Stimulated activated CD4-positive, alpha-beta T cell treated with anti-CD3 and anti-CD28 coated beads, Interleukin-1b, Interleukin-23, amount 100 ng/mL, for 24 hours (primary cell): Measurements from ENCODE around the gene MYO18B.

Source experiments
- DNase-seq, 4 experiments: peaks; one replicate each; pipeline ENCODE4 v3.0.0-alpha.2; 2020; ENCODE audit warnings: low read depth in 4 of 4, low spot score in 1 of 4

Gene MYO18B

GRCh38 chr22:25772288-25772687 lies 30.3 kb downstream of the MYO18B start:
- no peak for DNase-seq

DNA sequence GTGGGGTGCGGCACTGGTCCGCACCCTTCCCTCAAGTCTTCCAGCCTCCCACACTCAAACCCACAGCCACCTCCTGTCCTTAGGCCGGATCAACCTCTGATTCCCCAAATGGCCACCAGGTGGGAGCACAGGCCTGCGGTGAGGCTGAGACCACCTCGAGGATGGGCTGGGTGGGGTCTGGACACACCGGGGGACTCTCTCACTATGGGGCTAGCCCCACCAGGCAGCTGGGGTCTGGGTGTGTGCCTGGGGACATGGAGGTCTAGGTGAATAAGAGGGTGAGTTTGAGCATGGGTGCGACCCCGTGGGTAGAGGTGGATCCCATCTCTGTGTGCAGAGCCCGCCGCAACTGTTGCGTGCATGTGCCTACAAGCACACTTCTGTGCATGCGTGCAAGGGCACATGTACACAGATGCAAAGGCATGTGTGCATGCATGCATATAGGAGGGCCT lies 32.6 kb downstream of the MYO18B start:
- DNase-seq: no peak

DNA sequence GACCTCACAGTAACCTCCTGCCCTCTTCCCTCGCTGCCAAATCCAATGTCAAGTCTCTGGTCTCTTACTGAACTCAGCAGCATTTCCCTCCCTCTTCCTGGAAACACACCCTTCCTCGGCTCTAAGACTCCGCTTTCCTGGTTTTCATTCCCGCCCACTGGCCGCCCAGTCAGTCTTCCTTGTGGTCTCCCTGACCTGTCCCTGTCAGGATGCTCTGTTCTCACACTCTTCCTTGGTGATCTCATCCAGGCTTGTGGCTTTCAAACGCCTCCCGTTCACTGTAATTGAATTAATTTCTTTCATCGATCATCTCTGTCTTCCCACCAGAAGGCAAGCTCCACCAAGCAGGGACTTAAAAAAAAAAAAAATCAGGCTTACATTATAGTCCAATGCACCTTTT lies 33.5 kb downstream of the MYO18B start:
- no peak for DNase-seq

- no peak for DNase-seq
Measured at GRCh38 chr22:25777411-25777810, 35.4 kb downstream of the MYO18B start.

- no peak for DNase-seq
Measured at GRCh38 chr22:25777870-25778269, 35.9 kb downstream of the MYO18B start.

DNA sequence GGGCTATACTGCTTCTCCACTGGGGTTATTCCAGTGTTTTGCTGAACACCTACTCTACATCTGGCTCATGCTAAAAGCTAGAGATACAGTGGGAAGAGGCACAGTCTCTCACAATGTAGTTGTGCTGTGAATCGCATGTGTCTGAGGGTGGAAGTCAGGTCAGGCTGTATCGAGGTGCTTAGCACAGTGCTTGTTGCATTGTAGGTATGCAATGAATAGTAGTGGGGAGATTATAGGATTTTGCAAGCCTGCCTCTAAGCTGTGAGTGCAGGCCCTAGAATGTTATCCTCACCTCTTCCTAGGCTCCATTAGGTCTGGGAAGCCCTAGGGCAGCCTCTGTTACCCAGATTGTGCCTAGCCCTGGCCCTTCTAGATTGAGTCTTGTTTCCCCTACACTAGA lies 37.4 kb downstream of the MYO18B start:
- DNase-seq: no peak

DNA sequence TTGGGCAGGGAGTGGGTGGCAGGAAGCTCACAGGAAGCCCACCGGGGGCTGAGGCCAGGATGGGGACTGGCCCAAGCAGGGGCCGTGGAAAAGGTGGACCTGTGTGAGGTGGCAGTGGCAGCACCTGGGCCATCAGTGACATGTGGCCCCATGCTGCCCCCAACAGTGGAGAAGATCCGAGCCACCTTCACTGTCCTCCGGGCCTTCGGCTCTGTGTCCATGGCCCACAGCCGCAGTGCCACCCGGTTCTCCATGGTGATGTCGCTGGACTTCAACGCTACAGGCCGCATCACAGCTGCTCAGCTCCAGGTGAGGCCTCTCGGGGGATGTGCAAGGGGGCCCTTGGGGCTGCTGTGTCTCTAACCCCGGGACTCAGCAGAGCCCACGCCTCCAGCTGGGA lies 37.9 kb downstream of the MYO18B start:
- no peak for DNase-seq

DNA sequence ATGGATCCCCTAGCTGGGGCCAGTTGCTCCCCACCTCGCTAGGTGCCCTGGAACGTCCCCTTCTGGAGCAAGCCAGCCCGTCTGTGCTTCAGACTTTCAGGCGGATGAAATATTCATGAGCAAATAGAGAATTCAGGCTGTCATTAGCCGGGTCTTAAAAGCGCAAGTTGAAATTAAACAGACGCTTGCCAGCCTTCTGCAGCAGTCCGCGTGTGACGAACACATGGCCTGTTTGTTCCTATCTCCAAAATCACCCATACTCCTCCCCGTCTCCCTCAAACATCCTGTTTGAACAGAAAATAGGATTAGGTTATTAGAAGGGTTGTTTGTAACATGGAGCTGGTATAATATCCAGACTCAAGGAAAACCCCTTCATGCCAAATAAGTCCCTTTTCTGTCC lies 38.7 kb downstream of the MYO18B start:
- no peak for DNase-seq

- DNase-seq: no peak
Measured at GRCh38 chr22:25781801-25782200, 39.8 kb downstream of the MYO18B start.

GRCh38 chr22:25782831-25783230 lies 40.8 kb downstream of the MYO18B start:
- DNase-seq: no peak

GRCh38 chr22:25783856-25784255 lies 41.9 kb downstream of the MYO18B start:
- no peak for DNase-seq

DNA sequence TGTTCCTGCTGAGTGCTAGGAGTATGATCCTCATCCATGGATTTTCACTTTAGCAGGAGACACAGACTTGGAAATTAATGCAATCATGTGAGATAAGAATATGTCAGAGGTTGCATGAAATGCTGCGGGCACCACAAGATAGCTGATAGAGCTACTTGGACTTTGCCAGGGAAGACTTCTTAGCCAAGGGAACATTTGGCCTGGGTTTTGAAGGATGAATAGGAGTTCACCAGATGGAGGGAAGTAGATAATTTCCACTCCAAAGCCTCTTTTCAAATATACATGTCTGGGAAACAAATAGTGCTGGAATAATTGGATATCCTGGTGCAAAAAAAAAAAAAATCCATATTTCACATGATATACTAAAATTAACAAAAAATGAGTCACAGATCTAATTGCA lies 44.2 kb downstream of the MYO18B start:
- no peak for DNase-seq

- no peak for DNase-seq
Measured at GRCh38 chr22:25791556-25791955, 49.6 kb downstream of the MYO18B start.

- DNase-seq: no peak
Measured at GRCh38 chr22:25795478-25795877, 53.5 kb downstream of the MYO18B start.

GRCh38 chr22:25797498-25798290 lies 55.7 kb downstream of the MYO18B start:
- DNase-seq: no peak

DNA sequence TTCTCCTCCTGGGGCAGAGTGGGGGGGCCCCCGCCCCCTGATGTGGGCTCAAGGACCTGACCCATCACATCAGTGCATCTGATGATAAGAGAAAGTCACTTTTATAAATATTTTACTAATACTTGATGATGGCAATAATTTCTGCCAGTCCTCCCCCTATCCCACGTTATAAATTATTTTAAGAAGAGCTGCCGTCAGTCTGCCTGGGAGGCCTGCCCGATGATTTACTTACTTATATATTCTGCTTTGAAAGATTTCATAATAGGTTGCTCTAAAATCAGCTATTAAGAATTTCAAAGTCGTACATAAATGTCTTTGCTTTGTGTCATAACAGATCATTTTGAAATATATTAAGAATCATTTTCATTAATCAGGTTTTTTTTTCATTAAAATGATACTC lies 58.8 kb downstream of the MYO18B start:
- DNase-seq: no peak

DNA sequence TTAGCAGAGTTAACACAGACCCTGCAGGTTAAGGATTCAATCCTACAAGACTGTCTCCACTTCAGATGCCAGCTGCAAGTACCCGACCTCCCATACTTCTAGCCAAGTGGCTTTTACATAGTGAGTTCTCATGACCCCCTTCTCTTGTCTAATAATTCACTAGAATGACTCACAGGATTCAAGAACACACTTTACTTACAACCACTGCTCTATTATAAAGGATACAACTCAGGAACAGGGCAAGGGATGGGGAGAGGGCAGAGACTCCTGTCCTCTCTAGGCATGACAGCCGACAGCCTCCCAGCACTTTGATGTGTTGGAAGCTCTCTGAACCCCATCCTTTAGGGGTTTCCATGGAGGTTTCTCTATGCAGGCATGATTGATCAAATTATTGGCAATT lies 60.0 kb downstream of the MYO18B start:
- no peak for DNase-seq

- DNase-seq: no peak
Measured at GRCh38 chr22:25804676-25805075, 62.7 kb downstream of the MYO18B start.

- DNase-seq: no peak
Measured at GRCh38 chr22:25806579-25806978, 64.6 kb downstream of the MYO18B start.

DNA sequence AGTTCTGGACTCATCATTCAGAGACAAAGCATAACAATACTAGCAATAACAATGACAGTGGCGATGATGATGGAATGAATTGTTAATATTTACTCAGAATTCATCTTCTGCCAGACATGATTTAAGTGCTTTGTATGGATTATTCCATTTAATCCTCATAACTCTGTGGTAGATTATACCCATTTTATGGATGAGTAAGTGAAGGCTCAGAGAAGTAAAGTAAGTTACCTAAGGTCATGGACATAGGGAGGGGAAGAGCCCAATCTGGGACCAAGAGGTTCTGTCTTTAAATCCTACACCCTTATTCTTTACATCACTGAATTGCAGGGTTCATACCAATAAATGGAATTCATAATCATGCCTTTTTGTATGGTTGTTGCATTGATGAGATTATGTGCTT lies 72.7 kb downstream of the MYO18B start:
- DNase-seq: no peak

- DNase-seq: no peak
Measured at GRCh38 chr22:25815561-25815960, 73.6 kb downstream of the MYO18B start.

DNA sequence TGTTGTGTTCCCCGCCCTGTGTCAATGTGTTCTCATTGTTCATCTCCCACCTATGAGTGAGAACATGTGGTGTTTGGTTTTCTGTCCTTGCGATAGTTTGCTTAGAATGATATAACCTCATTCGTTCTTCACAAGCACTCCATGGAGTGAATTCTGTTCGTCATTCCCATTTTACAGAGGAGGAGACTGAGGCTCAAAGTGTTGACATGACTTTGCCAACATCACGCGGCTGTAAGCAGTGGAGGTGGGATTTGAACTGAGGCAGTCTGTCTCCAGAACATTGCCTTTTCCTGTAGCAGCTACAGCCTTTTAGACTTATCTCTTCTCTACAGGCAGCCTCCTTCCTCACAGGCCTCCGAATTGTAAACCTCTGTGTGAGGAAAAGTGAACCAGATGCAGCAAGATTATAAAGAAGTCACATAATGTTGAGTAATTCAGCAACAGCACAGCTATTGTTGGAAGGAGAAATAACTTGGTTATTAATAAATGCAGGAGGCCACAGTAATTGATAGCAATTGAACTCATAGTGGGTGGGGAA lies 74.6 kb downstream of the MYO18B start:
- DNase-seq: no peak
